Liver (tissue), 9 donors: Measurements from ENCODE around the gene MXRA5. TPM values are rescaled to one million over a fixed set of nuclear protein-coding genes. Genes with fewer than 3 reads are reported as not detected.

ENCODE experiments used
- DNase-seq: peaks from one replicate; pipeline ENCODE4 v3.0.0-alpha.2; 2017; ENCODE audit warnings: low spot score
- H3K27ac ChIP-seq, 2 donors: one replicate each; pipeline ENCODE4 v1.7.0; 2013; ENCODE audit warnings: inconsistent platforms in 2 of 2, low read length in 2 of 2, control low read depth in 1 of 2, low read depth in 1 of 2, mild to moderate bottlenecking in 1 of 2
- H3K27me3 ChIP-seq, 4 donors: one replicate each; pipeline versions ENCODE4 v1.6.1 to v1.7.0; 2013; ENCODE audit warnings: low read length in 3 of 4, inconsistent platforms in 1 of 4, mild to moderate bottlenecking in 1 of 4, moderate library complexity in 1 of 4; ENCODE audit not compliant: control insufficient read depth in 4 of 4, insufficient read depth in 4 of 4
- H3K36me3 ChIP-seq, 4 donors: one replicate each; pipeline versions ENCODE4 v1.6.1 to v1.7.0; 2013; ENCODE audit warnings: low read length in 3 of 4, mild to moderate bottlenecking in 3 of 4, low read depth in 1 of 4, moderate library complexity in 1 of 4; ENCODE audit not compliant: control insufficient read depth in 4 of 4, insufficient read depth in 3 of 4
- H3K4me1 ChIP-seq, 4 donors: one replicate each; pipeline versions ENCODE4 v1.6.1 to v1.7.0; 2013; ENCODE audit warnings: low read length in 3 of 4, mild to moderate bottlenecking in 3 of 4, moderate library complexity in 1 of 4; ENCODE audit not compliant: control insufficient read depth in 4 of 4, insufficient read depth in 4 of 4
- H3K4me3 ChIP-seq, 3 donors: one replicate each; pipeline versions ENCODE4 v1.6.1 to v1.7.0; 2013; ENCODE audit warnings: low read length in 3 of 3, control low read depth in 1 of 3, low read depth in 1 of 3, mild to moderate bottlenecking in 1 of 3
- H3K9ac ChIP-seq, 2 donors: one replicate each; pipeline ENCODE4 v1.7.0; 2013; ENCODE audit warnings: low read length in 2 of 2, mild to moderate bottlenecking in 2 of 2, moderate library complexity in 2 of 2, control low read depth in 1 of 2, low read depth in 1 of 2
- H3K9me3 ChIP-seq, 4 donors: one replicate each; pipeline versions ENCODE4 v1.6.1 to v1.7.0; 2013; ENCODE audit warnings: low read length in 3 of 4; ENCODE audit not compliant: control insufficient read depth in 4 of 4
- CTCF ChIP-seq: fragments of 150-350 bp; IDR thresholded peaks from 2 replicates; pipeline ENCODE4 v1.5.1; 2017; ENCODE audit warnings: improper control_type of control experiment, low read depth, low read length; ENCODE audit not compliant: missing input control
- FOXA1 ChIP-seq: IDR thresholded peaks from 2 replicates; pipeline ENCODE4 v1.6.1; 2016; ENCODE audit warnings: antibody characterized with exemption
- FOXA2 ChIP-seq: IDR thresholded peaks from 2 replicates; pipeline ENCODE4 v1.6.1; 2016; ENCODE audit warnings: antibody characterized with exemption
- GABPA ChIP-seq, 2 donors: IDR thresholded peaks in 1 of 2; conservative IDR thresholded peaks in 1 of 2; 2 replicates each; pipeline ENCODE4 v1.6.1; 2016; ENCODE audit warnings: antibody characterized with exemption in 2 of 2, mild to moderate bottlenecking in 1 of 2, moderate library complexity in 1 of 2
- HNF4A ChIP-seq, 2 donors: conservative IDR thresholded peaks; 2 replicates each; pipeline ENCODE4 v1.6.1; 2016; ENCODE audit warnings: antibody characterized with exemption in 2 of 2, mild to moderate bottlenecking in 2 of 2
- JUND ChIP-seq, 2 donors: IDR thresholded peaks; 2 replicates each; pipeline ENCODE4 v1.6.1; 2016; ENCODE audit warnings: antibody characterized with exemption in 2 of 2
- MAX ChIP-seq: IDR thresholded peaks from 2 replicates; pipeline ENCODE4 v1.6.1; 2016; ENCODE audit warnings: antibody characterized with exemption
- RAD21 ChIP-seq, 2 donors: IDR thresholded peaks; 2 replicates each; pipeline ENCODE4 v1.6.1; 2016; ENCODE audit warnings: antibody characterized with exemption in 2 of 2, mild to moderate bottlenecking in 2 of 2
- REST ChIP-seq: IDR thresholded peaks from 2 replicates; pipeline ENCODE4 v1.6.1; 2016; ENCODE audit warnings: antibody characterized with exemption, mild to moderate bottlenecking
- RXRA ChIP-seq, 2 donors: IDR thresholded peaks; 2 replicates each; pipeline ENCODE4 v1.6.1; 2017 to 2018; ENCODE audit warnings: antibody characterized with exemption in 2 of 2, mild to moderate bottlenecking in 1 of 2
- SP1 ChIP-seq: IDR thresholded peaks from 2 replicates; pipeline ENCODE4 v1.6.1; 2018; ENCODE audit warnings: antibody characterized with exemption, mild to moderate bottlenecking
- TAF1 ChIP-seq: conservative IDR thresholded peaks from 2 replicates; pipeline ENCODE4 v1.6.1; 2016; ENCODE audit warnings: antibody characterized with exemption, mild to moderate bottlenecking
- WGBS: extraction: QIAGEN DNeasy Blood & Tissue Kit; methylation state at CpG from one replicate; pipeline ENCODE4 v1.1.7; 2013; 5-methylcytosine and 5-hydroxymethylcytosine counted together
- polyA plus RNA-seq, 2 donors: library from polyadenylated mRNA; stranded (reverse) in 1 of 2; unstranded in 1 of 2; fragments of 200-250 nt in 1 of 2; fragments of >200 nt in 1 of 2; fragmentation: Nextera tagmentation in 1 of 2; extraction: Ambion mirVana in 1 of 2; gene quantifications; one replicate each; pipeline versions ENCODE4 v1.2.1 to v1.2.3, GENCODE V29; 2013 to 2015
- total RNA-seq, 2 donors: library from RNA; depleted of rRNA; stranded (reverse); fragments of >200 nt; gene quantifications; one replicate each; pipeline ENCODE4 v1.2.3, GENCODE V29; 2014
- donor health status: healthy.
- donor health status: healthy.
- donor health status: healthy.
- donor health status: healthy.
- donor health status: healthy.

Gene MXRA5
- total and polyA plus RNA-seq, 4 donors, result 0.32 to 1.3 (median 1.1) TPM

- H3K36me3 ChIP-seq, result no peaks in the 10 kb centered on the region
- no peak overlapping the region for H3K27ac ChIP-seq
- no peaks in the 10 kb centered on the region for H3K9me3 ChIP-seq
- H3K27me3 ChIP-seq, result no peaks in the 10 kb centered on the region
- WGBS, result 66% methylated on average over 1 of the region's 1 CpG
- no peak overlapping the region for H3K9ac ChIP-seq
- no peak for DNase-seq
- no peak overlapping the region for H3K4me3 ChIP-seq
- no peaks in the 10 kb centered on the region for H3K4me1 ChIP-seq
- TF ChIP-seq RAD21 (IDR thresholded peaks at IDR 0.05) (no peak), TAF1 (no peak), FOXA1 (no peak), REST (no peak), GABPA (IDR thresholded peaks at IDR 0.05 in 1 of 2, conservative IDR thresholded peaks at IDR 0.05 in 1 of 2) (no peak), FOXA2 (no peak), MAX (no peak), CTCF (no peak), SP1 (no peak)
Observed at GRCh38 chrX:3299636-3300035, 46.8 kb downstream of the MXRA5 start.

GRCh38 chrX:3295731-3296130, 50.7 kb downstream of the MXRA5 start:
- Histone ChIP-seq H3K4me1 (no peaks in the 10 kb centered on the region), H3K27me3 (no peaks in the 10 kb centered on the region), H3K9me3 (no peaks in the 10 kb centered on the region), H3K9ac (no peak overlapping the region), H3K4me3 (no peak overlapping the region), H3K27ac (no peak overlapping the region), H3K36me3 (no peaks in the 10 kb centered on the region)
- no peak for DNase-seq
- TF ChIP-seq RXRA (IDR thresholded peaks at IDR 0.05) (no peak), FOXA1 (no peak), JUND (IDR thresholded peaks at IDR 0.05) (no peak), TAF1 (no peak), REST (no peak), GABPA (IDR thresholded peaks at IDR 0.05 in 1 of 2, conservative IDR thresholded peaks at IDR 0.05 in 1 of 2) (no peak), RAD21 (IDR thresholded peaks at IDR 0.05) (no peak), SP1 (no peak), FOXA2 (no peak), MAX (no peak), HNF4A (conservative IDR thresholded peaks at IDR 0.05) (no peak)
- 49% methylated on average over 5 of the region's 5 CpGs for WGBS
